ENCODE measurements around the gene PYHIN1. TPM values are rescaled to one million over a fixed set of nuclear protein-coding genes. Genes with fewer than 3 reads are reported as not detected.

PYHIN1 gene
- total RNA-seq, 1 donor: not detected

GRCh38 chr1:159015440-159015909 lies 84.1 kb downstream of the PYHIN1 start:
- peak; percentile 92 for DNase-seq (ENCODE audit: low read depth)

GRCh38 chr1:159023723-159024122 lies 92.4 kb downstream of the PYHIN1 start:
- no peak overlapping the region for H3K4me3 ChIP-seq (ENCODE audit: low read depth, low read length)
- no peak for DNase-seq (ENCODE audit: low read depth)
- TF ChIP-seq, protein P1, sequence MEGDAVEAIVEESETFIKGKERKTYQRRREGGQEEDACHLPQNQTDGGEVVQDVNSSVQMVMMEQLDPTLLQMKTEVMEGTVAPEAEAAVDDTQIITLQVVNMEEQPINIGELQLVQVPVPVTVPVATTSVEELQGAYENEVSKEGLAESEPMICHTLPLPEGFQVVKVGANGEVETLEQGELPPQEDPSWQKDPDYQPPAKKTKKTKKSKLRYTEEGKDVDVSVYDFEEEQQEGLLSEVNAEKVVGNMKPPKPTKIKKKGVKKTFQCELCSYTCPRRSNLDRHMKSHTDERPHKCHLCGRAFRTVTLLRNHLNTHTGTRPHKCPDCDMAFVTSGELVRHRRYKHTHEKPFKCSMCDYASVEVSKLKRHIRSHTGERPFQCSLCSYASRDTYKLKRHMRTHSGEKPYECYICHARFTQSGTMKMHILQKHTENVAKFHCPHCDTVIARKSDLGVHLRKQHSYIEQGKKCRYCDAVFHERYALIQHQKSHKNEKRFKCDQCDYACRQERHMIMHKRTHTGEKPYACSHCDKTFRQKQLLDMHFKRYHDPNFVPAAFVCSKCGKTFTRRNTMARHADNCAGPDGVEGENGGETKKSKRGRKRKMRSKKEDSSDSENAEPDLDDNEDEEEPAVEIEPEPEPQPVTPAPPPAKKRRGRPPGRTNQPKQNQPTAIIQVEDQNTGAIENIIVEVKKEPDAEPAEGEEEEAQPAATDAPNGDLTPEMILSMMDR (IDR thresholded peaks at IDR 0.05; ENCODE audit: insufficient read depth, low read depth, low read length): no peak

More at GRCh38 chr1:159015440-159015909, 84.1 kb downstream of the PYHIN1 start:
- no peak overlapping the region for H3K4me3 ChIP-seq (ENCODE audit: low read depth, low read length)
- TF ChIP-seq, protein P1 (IDR thresholded peaks at IDR 0.05; ENCODE audit: insufficient read depth, low read depth, low read length): no peak

DNA sequence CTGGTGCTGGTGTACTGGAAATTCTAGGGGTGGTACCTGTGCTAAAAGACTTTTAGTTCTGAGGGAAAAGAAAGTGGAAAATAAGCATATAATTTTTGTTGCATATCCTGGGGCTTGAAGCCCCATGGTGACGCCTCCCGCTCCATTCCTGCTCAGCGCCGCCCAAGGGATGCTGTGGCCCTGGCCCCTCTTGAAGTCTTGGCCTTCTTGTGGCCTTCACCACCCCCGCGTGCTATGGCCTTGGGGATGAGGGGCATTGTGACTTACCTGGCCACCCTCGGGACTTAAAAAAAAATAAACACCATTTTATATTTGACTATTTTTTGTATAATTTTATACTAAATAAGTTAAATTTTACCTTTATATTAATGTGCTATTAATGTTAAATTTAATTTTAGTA lies 93.7 kb downstream of the PYHIN1 start:
- TF ChIP-seq, protein P1 (IDR thresholded peaks at IDR 0.05; ENCODE audit: insufficient read depth, low read depth, low read length): no peak
- DNase-seq (ENCODE audit: low read depth): no peak
- no peak overlapping the region for H3K4me3 ChIP-seq (ENCODE audit: low read depth, low read length)

Other genes with a start within 250 kb of the PYHIN1 start
- not detected in 2 replicates for gene SPTA1, start 244.8 kb upstream of the PYHIN1 start, total RNA-seq
- not detected in 2 replicates for gene OR6K2, start 230.9 kb upstream of the PYHIN1 start, total RNA-seq
- gene OR6K3, start 210.8 kb upstream of the PYHIN1 start, total RNA-seq: not detected in 2 replicates
- gene OR6K6, start 176.8 kb upstream of the PYHIN1 start, total RNA-seq: not detected in 2 replicates
- not detected in 2 replicates for gene OR6N1, start 159.4 kb upstream of the PYHIN1 start, total RNA-seq
- gene OR6N2, start 150.3 kb upstream of the PYHIN1 start, total RNA-seq: not detected in 2 replicates
- not detected in 2 replicates for gene MNDA, start 100.2 kb upstream of the PYHIN1 start, total RNA-seq
- 59.9 and 60.5 TPM in 2 replicates for gene IFI16, start 78.4 kb downstream of the PYHIN1 start, total RNA-seq
- gene AIM2, start 145.2 kb downstream of the PYHIN1 start, total RNA-seq: 0.32 TPM in 1 of 2 replicates, not detected in the other
- gene CADM3, start 240.1 kb downstream of the PYHIN1 start, total RNA-seq: not detected in 2 replicates

All from fibroblast of villous mesenchyme (primary cell).